NK-92 (cell line): ENCODE data around the gene ARID3A.

Experiments used
- DNase-seq: peaks from one replicate; lab custom pipeline; 2025; ENCODE audit not compliant: unreplicated experiment; lab: John Stamatoyannopoulos, UW

ARID3A gene

DNA sequence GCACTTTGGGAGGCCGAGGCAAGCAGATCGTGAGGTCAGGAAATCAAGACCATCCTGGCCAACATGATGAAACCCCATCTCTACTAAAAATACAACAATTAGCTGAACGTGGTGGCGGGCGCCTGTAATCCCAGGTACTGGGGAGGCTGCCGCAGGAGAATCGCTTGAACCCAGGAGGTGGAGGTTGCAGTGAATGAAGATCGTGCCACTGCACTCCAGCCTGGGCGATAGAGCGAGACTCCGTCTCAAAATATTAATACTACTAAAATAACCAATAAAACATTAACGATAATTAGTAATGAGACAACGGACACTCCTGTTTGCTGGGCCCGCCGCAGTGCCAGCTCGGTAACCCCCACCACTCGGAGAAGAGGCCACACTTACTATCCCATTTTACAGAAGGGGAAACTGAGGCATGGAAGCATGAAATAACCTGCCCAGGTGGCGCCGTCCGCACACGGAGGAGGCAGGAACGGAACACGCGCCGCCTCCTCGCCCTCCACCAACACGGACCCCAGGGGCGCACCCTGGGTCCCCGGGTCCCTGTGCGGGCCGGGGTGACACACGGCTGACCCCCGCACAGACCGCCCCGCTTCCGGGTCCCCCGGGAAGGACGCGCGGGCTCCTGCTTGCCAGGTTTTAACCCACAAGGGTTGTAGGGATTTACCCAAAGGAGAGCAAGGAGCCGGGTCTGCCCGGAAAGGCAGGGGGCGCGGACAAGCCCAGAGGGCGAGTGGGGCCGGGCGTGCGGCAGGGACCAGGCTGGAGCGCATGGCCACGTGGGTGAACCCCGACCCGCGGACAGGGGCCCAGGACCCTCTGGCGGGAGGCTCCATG is 14.4 kb upstream of the ARID3A start:
- DNase-seq = no peak

DNA sequence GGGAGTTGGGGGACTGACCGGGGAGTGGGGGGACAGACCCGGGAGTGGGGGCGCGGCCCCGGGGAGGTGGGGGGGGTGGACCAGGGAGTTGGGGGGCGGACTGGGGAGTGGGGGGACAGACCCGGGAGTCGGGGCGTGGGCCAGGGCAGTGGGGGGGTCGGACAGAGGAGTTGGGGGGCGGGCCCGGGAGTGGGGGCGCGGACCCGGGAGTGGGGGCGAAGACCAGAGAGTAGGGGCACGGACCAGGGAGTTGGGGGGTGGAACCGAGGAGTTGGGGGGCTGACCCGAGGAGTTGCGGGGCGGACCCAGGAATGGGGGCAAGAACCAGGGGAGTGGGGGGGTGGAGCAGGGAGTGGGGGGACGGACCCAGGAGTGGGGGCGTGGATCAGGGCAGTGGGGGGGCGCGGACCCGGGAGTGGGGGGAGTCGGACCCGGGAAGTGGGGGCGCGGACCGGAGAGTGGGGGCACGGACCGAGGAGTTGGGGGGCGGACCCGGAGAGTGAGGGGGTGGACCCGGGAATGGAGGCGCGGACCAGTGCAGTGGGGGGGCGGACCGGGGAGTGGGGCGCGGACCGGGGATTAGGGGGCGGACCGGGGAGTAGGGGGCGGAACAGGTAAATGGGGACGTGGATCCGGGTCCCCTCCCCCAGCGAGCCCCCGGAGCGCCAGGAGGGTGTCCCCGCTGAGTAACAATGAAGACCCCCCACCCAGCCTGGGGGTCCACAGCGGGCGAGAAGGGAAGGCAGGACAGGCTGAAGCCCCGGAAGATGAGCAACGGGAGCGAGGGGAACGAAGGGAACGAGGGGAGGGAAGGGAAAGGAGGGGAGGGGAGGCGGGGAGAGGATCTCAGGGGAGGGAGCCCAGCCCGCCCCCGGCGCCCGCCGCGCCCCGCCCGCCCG is 13.4 kb upstream of the ARID3A start:
- DNase-seq = no peak

DNA sequence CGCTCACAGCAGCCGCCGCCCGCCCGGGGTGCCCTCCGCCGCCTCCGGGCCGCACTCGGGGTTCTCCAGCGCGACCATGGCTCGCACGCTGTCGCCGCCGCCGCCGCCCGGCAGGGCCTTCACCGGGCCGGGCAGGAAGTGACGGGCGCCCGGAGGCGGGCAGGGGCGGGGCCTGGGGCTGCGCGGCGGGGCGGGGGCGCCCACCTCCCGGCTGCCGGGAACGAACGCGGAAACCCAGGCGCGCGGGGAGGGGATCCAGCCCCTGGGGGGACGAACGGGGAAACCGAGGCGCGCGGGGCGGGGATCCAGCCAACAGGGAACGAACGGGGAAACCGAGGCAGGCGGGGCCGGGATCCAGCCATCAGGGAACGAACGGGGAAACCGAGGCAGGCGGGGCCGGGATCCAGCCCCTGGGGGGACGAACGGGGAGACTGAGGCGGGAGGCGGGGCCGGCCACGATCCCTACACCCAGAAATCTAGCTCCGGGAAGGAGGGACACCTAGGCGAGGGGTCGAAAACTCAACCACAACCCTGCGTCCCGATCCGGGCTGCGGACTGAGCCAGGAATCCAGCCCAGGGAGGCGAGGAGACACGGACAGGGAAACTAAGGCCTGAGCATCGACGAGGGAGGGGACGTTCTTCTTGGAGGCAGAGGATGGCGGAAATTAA is 12.6 kb upstream of the ARID3A start, which contains the start of gene R3HDM4:
Gene R3HDM4, minus strand, starts transcription at position 140 of the 669 bp plus-strand sequence. Its CDS starts 62 bp downstream, at position 78.
- DNase-seq = no peak

DNA sequence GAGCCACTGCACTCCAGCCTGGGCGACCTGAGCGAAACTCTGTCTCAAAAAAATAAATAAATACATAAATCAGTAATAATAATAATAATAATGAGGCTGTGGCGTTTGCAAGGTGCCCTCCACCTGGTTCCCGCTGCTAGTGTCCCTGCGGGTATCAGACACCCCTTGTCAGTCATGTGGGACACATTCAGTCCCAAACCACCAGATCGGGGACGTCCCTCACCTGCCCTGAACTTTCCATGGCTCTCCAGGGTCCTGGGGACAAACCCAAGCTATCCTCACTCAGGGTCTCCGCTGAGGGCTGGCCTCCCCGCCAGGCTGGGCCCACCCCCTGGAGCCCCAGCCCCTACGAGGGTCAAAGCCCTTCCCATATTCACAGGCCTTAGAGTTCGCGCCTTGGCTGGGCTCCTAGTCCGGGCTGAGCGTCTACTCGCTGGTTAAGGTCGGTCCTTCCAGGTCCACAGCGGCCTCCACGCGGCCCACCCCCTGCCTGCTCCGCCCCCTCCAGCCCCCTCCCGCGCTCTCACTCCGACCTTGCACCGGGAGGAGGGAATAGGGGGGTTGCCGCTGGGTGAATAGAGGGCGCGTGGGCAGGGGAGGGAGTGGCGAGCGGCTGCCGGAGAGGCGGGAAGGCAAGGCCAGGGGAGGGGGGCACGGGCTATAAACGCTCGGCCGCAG is 9.1 kb upstream of the ARID3A start:
- DNase-seq = no peak

DNA sequence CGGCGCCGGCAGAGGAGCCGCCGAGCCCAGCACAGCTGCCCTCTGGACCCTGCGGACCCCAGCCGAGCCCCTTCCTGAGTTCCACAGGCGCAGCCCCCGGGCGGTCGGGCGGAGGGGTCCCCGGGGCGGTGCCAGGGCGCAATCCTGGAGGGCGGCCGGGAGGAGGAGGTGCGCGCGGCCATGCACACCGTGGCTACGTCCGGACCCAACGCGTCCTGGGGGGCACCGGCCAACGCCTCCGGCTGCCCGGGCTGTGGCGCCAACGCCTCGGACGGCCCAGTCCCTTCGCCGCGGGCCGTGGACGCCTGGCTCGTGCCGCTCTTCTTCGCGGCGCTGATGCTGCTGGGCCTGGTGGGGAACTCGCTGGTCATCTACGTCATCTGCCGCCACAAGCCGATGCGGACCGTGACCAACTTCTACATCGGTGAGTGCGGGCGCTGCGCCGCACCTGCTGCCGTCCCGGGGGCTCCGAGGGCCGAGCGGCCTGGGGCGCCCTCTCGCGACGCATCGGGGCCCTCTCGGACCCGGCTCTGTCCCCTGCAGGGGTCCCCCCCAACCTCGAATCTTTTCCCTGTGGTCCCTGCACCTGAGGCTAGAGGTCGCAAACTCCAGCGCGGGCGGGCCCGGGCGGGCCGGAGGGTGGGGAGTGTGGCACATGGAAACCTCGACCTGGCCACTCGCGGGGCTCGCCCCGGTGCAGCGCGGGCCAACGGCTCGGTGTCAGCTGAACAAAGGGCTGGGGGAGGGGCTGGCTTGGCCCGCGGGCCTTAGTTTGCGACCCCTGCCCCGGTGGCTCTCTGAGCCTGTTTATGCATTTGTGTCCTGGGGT is 8.3 kb upstream of the ARID3A start, which contains the start of gene KISS1R:
Gene KISS1R, plus strand, starts transcription at position 11 of the 829 bp plus-strand sequence. Its CDS starts 170 bp downstream, at position 181.
- DNase-seq = no peak

DNA sequence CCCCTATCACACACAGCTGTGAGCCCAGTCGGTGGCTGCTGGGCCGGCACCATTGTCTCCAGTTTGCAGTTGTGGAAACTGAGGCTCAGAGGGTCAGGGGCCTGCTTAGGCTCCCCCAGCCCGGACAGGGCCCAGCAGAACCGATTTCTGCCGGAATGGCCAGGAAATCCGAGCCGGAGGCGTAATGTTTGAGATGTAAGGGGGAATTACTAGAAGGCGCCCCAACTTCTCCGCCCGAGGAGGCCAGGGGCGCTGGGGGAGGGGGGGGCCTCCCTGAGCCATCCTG is 7.7 kb upstream of the ARID3A start:
- DNase-seq = no peak

DNA sequence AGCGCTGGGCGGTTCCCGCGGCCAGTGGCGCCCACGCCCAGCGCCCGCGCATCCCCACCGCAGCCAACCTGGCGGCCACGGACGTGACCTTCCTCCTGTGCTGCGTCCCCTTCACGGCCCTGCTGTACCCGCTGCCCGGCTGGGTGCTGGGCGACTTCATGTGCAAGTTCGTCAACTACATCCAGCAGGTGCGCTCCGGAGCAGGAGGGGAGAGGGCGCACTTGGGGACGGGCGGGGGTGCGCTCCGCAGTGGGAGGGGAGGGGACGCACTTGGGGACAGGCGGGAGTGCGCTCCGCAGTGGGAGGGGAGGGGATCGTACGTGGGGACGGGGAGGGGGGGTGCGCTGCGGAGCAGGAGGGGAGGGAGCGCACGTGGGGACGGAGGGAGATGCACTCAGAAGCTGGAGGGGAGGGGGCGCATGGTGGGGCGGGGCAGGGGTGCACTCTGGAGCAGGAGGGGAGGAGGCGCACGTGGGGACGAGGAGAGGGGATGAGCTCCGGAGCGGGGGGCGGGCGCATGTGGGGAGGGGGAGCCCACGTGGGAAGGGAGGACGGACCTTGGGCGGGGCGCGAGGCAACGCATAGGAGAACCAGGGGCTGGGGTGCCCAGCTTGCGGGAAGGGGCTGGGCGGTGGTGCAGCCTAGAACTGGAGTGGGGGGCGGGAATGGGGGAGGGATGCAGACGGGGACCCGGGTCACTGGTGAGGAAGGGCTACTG is 7.2 kb upstream of the ARID3A start:
- no peak for DNase-seq

DNA sequence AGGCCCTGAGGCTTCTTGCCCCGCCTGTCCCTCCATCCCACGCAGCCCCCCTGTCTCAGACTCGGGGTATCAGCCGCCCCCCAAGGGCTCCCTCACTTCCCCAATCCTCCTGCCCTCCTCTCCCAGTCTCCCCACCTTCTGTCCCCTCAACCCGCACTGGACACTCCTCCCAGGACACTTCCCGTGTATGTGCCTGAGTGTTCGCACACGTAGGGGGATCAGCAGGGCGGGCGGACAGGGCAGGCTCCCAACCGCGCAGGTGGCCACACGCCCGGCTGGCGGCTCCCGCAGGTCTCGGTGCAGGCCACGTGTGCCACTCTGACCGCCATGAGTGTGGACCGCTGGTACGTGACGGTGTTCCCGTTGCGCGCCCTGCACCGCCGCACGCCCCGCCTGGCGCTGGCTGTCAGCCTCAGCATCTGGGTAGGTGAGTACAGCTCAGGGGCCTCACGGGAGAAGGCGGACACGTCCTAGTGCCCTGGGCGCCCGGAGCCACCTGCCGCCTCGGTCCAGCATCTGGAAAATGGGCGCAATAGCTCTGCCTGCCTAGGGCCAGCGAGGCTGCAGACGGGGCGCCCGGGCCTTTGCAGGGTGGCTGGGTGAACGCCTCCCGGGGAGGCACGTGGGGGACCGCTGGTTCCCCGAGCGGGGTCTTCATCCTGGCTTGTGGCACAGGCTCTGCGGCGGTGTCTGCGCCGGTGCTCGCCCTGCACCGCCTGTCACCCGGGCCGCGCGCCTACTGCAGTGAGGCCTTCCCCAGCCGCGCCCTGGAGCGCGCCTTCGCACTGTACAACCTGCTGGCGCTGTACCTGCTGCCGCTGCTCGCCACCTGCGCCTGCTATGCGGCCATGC is 6.4 kb upstream of the ARID3A start:
- DNase-seq = no peak

DNA sequence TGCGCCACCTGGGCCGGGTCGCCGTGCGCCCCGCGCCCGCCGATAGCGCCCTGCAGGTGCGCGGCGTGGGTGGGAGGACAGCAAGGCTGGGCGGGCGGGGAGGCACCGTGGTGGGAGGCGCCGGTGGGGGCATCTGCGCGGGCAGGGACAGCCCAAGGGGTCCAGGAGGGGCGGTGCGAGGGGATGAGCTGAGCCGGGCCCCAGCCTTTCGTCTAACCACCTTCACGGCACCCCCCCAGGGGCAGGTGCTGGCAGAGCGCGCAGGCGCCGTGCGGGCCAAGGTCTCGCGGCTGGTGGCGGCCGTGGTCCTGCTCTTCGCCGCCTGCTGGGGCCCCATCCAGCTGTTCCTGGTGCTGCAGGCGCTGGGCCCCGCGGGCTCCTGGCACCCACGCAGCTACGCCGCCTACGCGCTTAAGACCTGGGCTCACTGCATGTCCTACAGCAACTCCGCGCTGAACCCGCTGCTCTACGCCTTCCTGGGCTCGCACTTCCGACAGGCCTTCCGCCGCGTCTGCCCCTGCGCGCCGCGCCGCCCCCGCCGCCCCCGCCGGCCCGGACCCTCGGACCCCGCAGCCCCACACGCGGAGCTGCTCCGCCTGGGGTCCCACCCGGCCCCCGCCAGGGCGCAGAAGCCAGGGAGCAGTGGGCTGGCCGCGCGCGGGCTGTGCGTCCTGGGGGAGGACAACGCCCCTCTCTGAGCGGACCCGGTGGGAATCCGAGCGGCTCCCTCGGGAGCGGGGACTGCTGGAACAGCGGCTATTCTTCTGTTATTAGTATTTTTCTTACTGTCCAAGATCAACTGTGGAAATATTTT is 5.6 kb upstream of the ARID3A start:
- DNase-seq = no peak

DNA sequence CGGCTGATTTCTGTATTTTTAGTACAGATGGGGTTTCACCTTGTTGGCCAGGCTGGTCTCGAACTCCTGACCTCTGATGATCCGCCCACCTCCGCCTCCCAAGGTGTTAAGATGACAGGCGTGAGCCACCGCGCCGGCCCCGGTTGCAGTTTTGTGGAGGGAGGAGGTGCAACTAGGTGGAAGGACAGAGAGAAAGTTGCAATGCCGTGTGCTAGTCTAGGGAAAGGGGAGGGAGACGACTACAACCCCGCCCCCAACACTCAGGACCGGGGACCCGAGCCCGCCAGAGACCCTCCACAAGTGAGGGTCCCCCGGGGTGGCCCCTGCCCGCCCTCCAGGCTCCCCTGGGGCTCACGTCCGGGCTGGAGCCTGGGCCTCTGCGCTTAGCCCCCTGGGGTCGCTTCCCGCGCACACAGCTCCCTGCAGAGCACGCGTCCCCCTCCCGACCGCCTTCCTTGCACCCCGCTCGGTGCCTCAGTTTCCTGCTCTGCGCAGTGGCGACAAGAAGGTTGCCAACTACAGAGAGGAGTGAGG is 1.2 kb upstream of the ARID3A start:
- DNase-seq = no peak

DNA sequence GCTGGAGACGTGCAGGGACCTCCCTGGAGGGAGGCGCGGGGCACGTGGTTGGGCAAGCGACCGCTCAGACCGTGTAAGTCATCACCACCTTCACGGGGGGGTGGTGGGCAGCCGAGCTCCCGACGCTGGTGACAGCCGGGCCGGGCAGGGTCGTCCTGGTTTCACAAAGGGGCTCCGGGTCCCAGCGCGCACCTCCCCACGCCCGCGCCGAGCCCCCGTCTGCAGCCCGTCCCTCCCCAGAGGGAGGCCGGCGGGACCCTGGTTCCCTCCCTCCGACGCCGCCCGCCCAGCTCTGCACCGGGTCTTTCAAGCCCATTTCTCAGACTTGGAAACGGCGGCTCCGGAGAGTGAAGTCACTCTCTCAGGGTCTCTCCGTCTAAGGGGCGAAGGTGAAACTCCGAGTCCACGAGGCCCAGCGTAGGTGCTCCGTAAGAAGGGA is 729 bp upstream of the ARID3A start:
- no peak for DNase-seq

DNA sequence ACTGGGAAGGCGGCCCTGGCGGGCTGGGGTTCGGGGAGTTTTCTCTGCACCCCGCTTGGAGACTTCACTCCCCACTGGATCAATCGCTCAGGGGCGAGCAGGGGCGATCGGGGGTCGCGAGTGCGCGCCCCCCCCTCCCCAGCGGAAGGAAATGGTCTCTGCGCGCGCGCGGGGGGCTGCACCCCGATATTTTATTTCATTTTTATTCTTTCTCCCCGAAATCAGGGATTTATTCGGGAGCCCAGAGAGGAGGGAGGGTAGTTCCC is 421 bp downstream of the ARID3A start:
- DNase-seq = no peak

DNA sequence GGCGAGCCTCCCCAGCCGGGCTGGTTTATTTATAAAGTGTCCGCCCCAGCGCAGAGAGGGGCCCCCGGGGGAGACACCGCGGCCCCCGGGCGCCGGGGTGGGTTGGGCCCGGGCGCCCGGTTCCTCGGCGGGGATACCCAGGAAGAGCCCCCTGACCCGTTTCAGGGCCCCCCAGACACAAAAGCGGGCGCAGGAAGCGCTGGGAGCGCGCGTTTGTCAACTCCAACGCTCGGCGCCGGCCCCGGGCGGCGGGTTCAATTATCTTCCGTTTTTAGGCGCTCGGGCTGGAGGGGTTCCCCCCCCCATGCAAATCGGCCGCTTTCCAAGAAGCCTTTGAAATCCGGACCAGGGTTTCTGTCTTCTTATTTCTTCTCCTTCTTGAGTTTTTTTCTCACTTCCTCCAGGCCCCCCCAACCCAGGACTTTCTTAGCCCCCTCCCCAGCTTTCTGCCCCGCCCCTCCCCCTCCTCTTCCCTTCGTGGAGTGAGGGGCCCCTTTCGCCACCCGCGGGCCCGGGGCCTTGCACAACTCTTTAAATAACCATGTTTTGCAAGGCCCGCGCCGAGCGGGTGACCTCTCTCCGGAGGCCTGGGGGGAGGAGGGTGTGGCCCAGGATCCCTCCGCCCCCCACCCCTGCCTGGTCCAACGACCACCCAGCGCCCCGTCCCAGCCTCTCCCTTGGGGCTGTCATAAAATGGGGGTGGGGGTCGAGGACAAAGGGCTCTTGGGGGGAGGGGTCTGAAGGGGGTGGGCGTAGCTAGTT is 935 bp downstream of the ARID3A start:
- DNase-seq = no peak

DNA sequence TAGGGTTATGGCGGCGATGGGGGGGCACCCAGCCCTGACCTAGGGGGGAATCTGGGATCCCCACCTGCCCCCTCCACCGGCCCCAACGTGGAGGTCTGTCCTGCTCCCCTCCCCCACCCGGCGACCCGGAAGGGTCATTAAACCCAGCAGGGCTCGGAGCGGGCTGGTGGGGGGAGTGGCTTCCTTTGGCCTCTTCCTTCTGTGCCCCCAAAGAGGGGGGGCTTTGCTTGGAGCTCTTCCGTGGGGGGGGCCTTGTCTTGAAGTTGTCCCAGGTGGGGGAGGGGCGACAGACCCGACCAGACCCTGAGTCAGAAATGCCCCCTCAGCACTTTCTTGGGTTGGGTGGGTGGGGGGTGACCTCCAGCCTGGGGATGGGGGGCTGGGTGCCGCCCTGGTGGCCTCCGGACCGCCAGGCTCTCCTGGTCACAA is 1.5 kb downstream of the ARID3A start:
- DNase-seq = no peak

DNA sequence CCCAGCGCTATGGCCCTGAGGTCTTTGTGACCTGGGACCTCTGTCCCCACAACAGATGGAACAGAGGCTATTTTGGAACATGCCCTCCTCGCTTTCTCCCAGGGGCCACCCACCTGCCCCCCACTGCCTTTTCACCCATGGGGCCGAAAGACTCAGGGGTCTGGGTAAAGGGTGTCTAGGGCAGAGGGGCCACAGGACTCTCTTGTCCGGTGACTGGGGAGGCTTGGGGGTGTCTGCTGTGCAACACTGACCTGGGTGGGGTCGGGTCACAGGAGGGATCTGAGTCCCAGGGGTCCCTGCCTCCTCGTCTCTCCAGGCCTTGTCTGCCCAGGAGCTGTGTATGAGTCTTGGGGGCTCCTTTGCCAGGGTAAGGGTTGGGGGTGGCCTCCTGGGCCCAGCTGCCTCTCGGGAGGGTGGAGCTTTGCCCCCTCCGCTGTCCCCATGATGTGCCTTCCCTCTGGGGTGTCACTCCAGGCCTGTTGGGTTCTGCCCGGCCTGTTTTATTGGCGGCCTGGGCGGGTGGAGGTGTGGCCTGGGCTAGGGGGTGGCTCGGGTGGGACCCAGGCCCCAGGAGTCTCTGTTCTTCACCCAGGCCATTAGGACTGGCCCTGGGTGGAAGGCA is 2.1 kb downstream of the ARID3A start:
- no peak for DNase-seq

DNA sequence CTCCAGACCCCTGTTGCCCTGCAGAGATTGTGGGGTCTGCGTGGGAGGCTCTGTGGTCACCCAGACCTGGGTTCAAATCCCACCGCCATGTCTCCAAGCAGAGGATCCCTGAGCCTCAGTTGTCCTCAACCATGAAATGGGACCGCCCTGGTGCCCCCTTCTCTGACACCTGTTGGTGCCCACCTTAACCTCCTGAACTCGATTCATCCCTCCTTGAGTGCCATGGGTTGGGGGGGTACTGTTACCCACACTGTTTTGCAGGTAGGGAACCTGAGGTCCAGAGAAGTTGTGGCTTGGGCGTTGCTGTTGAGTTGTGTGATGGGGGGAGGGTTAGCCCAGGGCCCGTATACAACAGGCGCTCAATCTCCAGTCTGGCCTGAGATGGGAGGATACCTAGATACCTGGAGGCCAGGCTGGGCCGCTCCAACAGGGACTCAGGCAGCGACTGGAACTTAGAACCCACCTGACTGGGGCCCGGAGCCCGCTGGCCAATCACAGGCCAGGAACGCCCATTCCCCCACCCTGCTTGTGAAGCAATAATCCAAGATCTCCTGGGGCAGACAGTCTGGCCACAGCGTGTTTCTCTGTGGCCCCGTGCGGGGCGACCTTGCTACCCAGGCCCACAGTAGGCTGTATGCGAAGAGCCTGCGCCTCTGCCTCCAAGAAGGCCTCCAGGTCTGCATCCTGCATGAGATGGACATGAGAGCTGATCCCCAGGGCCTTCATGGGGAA is 2.8 kb downstream of the ARID3A start:
- no peak for DNase-seq
